Rectal smooth muscle tissue (tissue), 1 donor: Measurements from ENCODE around the gene ZFHX2.

Source experiments
- H3K27ac ChIP-seq: one replicate; pipeline ENCODE4 v1.7.0; 2013; ENCODE audit warnings: low read depth, low read length, inconsistent platforms
- H3K27me3 ChIP-seq: one replicate; pipeline ENCODE4 v1.7.0; 2013; ENCODE audit warnings: low read length; ENCODE audit not compliant: control insufficient read depth, insufficient read depth
- H3K36me3 ChIP-seq: one replicate; pipeline ENCODE4 v1.7.0; 2013; ENCODE audit warnings: low read length; ENCODE audit not compliant: control insufficient read depth, insufficient read depth
- H3K4me1 ChIP-seq: one replicate; pipeline ENCODE4 v1.7.0; 2013; ENCODE audit warnings: low read length; ENCODE audit not compliant: control insufficient read depth, insufficient read depth
- H3K4me3 ChIP-seq: one replicate; pipeline ENCODE4 v1.7.0; 2013; ENCODE audit warnings: low read length
- H3K9ac ChIP-seq: one replicate; pipeline ENCODE4 v1.7.0; 2013; ENCODE audit warnings: low read length

The ZFHX2 gene

DNA sequence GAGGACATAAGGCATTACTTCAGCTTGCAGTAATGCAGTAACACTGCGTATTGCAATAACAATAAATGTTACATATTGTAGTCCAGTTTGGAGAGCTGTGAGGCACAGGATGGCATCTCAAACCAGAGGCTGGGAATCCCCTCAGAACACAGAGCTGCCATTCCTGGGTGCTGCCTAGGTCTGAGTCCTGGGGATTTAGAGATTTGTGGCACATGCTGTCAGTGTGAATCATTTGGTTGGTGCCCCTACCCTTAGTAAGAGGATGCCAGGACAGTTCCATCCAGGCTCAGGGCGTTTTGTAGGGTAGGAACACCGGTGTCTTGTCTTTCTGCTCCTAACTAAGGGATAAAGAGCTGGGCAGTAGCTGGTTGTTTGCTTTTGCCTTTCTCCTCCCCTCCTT lies 22.5 kb downstream of the ZFHX2 start:
- Histone ChIP-seq H3K27ac (no peak overlapping the region), H3K9ac (no peak overlapping the region), H3K4me1 (no peaks in the 10 kb centered on the region), H3K36me3 (no peaks in the 10 kb centered on the region), H3K4me3 (no peak overlapping the region), H3K27me3 (no peaks in the 10 kb centered on the region)

GRCh38 chr14:23528555-23528954 lies 23.0 kb downstream of the ZFHX2 start:
- H3K27me3 ChIP-seq, result no peaks in the 10 kb centered on the region
- no peak overlapping the region for H3K4me3 ChIP-seq
- H3K27ac ChIP-seq, result no peak overlapping the region
- no peaks in the 10 kb centered on the region for H3K36me3 ChIP-seq
- H3K4me1 ChIP-seq, result no peaks in the 10 kb centered on the region
- H3K9ac ChIP-seq, result no peak overlapping the region

- Histone ChIP-seq H3K4me1 (no peaks in the 10 kb centered on the region), H3K36me3 (no peaks in the 10 kb centered on the region), H3K9ac (no peak overlapping the region), H3K27ac (no peak overlapping the region), H3K4me3 (no peak overlapping the region), H3K27me3 (no peaks in the 10 kb centered on the region)
These were observed 26.0 kb downstream of the ZFHX2 start for GRCh38 chr14:23525611-23526010.

DNA sequence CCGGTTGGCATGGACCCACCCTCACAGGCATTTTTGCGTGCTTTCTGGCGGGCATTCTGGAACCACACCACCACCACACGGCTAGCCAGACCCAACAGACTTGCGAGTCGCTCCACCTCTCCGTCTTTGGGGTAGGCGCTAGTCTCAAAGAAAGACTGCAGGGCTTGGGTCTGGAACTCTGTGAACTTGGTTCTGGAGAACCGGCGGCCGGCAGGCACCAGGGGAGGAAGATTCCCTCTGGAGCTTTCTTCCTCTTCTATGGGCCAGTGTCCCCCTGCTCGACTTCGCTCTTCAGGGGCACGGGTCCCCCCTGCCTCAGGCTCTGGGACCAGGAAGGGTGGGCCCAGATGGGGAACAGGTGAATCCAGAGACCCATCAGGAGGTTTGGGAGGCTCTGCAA lies 26.6 kb downstream of the ZFHX2 start:
- Histone ChIP-seq H3K27me3 (no peaks in the 10 kb centered on the region), H3K9ac (no peak overlapping the region), H3K4me1 (no peaks in the 10 kb centered on the region), H3K27ac (no peak overlapping the region), H3K36me3 (no peaks in the 10 kb centered on the region), H3K4me3 (no peak overlapping the region)

DNA sequence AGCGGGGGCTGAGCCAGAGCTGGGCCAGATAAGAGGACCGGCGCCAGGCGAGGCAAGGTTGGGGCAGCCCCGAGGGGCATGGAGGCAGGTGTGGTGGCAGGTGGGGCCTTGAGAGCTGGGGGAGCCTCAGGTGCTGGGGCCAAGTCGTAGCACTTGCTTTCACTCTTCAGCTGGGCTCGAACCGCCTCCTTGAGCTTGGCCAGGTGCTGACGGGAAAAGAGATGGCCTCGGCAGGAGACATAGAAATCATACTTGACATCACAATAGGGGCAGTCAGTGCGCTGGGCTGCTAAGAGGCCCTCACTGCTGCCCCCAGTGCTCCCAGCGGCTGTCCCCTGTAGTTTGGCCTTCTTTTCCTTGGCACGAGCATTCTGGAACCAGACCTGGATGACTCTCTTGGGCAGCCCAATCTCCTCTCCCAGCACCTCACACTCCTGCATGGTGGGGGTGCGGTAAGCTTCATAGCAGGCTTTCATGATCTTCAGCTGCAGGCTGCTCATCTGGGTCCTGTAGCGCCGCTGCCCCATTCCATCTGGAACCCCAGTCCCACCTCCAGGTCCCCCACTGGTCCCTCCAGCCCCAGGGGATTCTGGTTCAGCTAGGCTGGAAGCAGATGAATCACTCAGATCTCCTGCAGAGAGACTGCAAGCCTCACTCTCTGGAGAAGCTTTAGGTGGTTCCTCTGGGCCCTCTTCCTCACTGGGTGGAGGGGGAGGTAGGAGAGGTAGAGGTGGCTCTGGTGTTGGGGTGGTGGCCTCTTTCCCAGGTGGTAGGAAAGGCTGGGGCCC lies 28.1 kb downstream of the ZFHX2 start:
- Histone ChIP-seq H3K4me1 (no peaks in the 10 kb centered on the region), H3K36me3 (no peaks in the 10 kb centered on the region), H3K4me3 (no peak overlapping the region), H3K27ac (no peak overlapping the region), H3K27me3 (no peaks in the 10 kb centered on the region), H3K9ac (no peak overlapping the region)

DNA sequence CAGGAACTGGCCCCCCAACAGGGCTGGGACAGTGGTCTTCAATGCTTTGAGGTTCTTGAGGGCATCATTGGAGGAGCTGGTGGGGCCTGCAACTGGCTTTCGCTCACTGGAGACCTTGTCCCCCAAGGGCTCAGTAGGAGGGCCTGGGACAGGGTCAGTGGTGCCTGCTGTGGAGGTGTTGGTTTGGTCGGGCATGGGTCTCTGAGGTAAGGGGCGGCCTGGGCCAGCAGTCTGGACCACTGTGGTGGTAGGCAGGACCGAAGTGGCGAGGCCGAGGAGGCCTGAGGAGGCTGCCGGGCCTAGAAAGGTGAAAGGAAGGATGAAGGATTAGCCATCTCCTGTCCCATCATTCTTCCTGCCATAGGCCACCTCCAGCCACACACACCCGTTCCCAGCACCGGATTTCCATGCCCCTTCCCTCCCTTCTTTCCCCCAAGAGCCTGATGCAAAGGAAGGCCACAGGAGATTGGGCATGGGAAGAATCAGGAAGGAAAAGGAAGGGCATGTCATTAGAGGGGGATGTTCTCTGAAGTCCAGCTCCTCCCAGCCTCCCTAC lies 28.8 kb downstream of the ZFHX2 start:
- H3K36me3 ChIP-seq, result no peaks in the 10 kb centered on the region
- H3K4me1 ChIP-seq, result no peaks in the 10 kb centered on the region
- no peaks in the 10 kb centered on the region for H3K27me3 ChIP-seq
- H3K4me3 ChIP-seq, result no peak overlapping the region
- no peak overlapping the region for H3K27ac ChIP-seq
- no peak overlapping the region for H3K9ac ChIP-seq

GRCh38 chr14:23521785-23522640 lies 29.6 kb downstream of the ZFHX2 start:
- no peaks in the 10 kb centered on the region for H3K4me1 ChIP-seq
- H3K9ac ChIP-seq, result no peak overlapping the region
- no peaks in the 10 kb centered on the region for H3K27me3 ChIP-seq
- H3K4me3 ChIP-seq, result no peak overlapping the region
- H3K36me3 ChIP-seq, result no peaks in the 10 kb centered on the region
- H3K27ac ChIP-seq, result no peak overlapping the region

- no peak overlapping the region for H3K27ac ChIP-seq
These were observed 30.5 kb downstream of the ZFHX2 start for GRCh38 chr14:23520899-23521533.

GRCh38 chr14:23518709-23519108 lies 32.9 kb downstream of the ZFHX2 start:
- H3K27ac ChIP-seq, result no peak overlapping the region
- no peaks in the 10 kb centered on the region for H3K36me3 ChIP-seq
- H3K4me1 ChIP-seq, result peaks cover 5% of the 10 kb centered on the region
- H3K9ac ChIP-seq, result no peak overlapping the region
- H3K27me3 ChIP-seq, result no peaks in the 10 kb centered on the region
- H3K4me3 ChIP-seq, result no peak overlapping the region

More at GRCh38 chr14:23520899-23521533, 30.5 kb downstream of the ZFHX2 start:
- Histone ChIP-seq H3K9ac (no peak overlapping the region), H3K36me3 (no peaks in the 10 kb centered on the region), H3K4me1 (no peaks in the 10 kb centered on the region), H3K27me3 (no peaks in the 10 kb centered on the region), H3K4me3 (no peak overlapping the region)

GRCh38 chr14:23517650-23518326 lies 33.8 kb downstream of the ZFHX2 start:
- Histone ChIP-seq H3K36me3 (no peaks in the 10 kb centered on the region), H3K9ac (no peak overlapping the region), H3K27me3 (no peaks in the 10 kb centered on the region), H3K4me3 (no peak overlapping the region), H3K4me1 (peaks cover 9% of the 10 kb centered on the region), H3K27ac (no peak overlapping the region)

- H3K4me3 ChIP-seq, result no peak overlapping the region
- H3K36me3 ChIP-seq, result no peaks in the 10 kb centered on the region
- H3K27ac ChIP-seq, result peak overlapping the region; percentile 7
- H3K4me1 ChIP-seq, result peaks cover 9% of the 10 kb centered on the region
- H3K27me3 ChIP-seq, result no peaks in the 10 kb centered on the region
- H3K9ac ChIP-seq, result no peak overlapping the region
These were observed 37.0 kb downstream of the ZFHX2 start for GRCh38 chr14:23514644-23514957.
